Astrocyte of the spinal cord (primary cell): Measurements from ENCODE around the gene PANK4.

ENCODE experiments used
- DNase-seq: peaks from one replicate; pipeline ENCODE4 v3.0.0; 2011; ENCODE audit warnings: low read depth, low spot score
- H3K4me3 ChIP-seq: 2 replicates; pipeline ENCODE4 v1.5.1; 2011; ENCODE audit warnings: low read depth, mild to moderate bottlenecking, low read length, moderate library complexity
- in situ Hi-C: cut with HindIII; loops from 2 replicates; pipeline ENCODE4 v1.10.0; 2017; ENCODE audit warnings: low sequenced_read_pairs
- TF ChIP-seq, protein P1 (sequence below): IDR thresholded peaks from 2 replicates; pipeline ENCODE4 v1.5.1; 2012; ENCODE audit warnings: low read depth, mild to moderate bottlenecking, low read length, inconsistent platforms

The PANK4 gene

DNA sequence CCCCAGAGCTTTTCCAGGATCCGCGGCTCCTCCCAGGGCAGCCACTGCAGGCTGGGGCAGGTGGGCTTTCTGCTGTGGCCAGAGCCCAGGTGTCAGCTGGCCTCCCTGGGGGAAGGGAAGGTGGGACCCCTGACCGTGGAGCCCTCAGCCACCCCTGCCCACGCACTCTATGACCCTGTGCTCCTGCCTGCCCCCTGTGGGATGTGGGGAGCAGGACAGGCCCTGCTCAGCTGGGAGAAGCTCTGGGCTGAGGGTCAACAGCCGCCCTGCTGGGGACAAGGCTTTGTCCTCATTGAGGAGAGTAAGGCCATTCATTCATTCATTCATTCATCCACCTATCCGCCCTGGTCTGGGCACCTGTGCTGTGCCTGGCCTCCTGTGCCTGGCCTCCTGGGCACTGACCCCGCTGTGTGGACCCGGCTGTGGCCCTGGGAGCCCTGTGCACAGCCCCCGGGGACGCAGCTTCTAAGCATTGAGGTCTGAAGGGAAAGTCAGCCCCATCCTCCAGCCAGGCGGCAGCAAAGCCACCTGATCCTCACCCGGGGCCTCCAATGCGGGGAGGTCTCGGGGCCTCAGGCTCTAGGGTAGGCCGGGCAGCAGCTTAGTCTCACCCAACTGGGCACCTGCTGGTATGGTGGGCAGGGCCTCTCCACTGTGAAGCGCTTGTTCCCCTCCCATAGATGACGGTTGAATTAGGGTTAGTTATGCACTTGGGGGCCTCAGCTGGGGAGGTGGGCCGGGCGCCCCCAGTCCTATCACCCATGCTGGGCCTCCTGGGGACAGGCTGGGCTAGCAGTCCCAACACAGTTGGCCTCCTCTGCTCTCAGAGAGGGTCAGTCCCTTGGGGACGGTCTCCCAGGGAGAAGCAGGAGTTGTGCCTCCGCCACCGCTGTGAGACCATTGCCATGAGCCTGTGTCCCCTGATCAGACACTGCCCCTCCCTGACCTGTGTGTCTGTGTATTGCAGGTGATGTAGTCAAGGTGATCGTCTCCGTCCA lies 35.8 kb upstream of the PANK4 start:
- TF ChIP-seq, protein P1, sequence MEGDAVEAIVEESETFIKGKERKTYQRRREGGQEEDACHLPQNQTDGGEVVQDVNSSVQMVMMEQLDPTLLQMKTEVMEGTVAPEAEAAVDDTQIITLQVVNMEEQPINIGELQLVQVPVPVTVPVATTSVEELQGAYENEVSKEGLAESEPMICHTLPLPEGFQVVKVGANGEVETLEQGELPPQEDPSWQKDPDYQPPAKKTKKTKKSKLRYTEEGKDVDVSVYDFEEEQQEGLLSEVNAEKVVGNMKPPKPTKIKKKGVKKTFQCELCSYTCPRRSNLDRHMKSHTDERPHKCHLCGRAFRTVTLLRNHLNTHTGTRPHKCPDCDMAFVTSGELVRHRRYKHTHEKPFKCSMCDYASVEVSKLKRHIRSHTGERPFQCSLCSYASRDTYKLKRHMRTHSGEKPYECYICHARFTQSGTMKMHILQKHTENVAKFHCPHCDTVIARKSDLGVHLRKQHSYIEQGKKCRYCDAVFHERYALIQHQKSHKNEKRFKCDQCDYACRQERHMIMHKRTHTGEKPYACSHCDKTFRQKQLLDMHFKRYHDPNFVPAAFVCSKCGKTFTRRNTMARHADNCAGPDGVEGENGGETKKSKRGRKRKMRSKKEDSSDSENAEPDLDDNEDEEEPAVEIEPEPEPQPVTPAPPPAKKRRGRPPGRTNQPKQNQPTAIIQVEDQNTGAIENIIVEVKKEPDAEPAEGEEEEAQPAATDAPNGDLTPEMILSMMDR = no peak
- no peak overlapping the region for H3K4me3 ChIP-seq
- no peak for DNase-seq
- in situ Hi-C loops = no loop called here

DNA sequence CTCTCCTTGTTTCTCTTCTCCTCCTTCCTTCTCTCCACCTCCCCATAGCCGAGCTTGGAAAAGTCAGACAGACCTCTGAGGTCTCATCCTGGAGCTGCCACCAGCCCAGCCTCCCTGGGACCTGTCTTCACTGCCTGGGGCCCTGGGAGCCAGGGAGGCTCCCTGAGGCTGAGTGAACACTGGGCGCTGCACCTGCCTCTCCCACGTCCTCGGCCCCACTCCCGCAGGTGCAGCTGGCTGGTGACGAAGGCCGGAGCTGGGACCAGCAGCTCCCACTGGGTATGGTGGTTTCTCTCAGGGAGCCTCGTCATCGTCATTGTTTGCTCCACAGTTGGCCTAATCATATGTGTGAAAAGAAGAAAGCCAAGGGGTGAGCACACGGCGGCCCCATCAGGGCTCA lies 35.0 kb upstream of the PANK4 start:
- no peak for DNase-seq
- in situ Hi-C loops = no loop called here
- TF ChIP-seq, protein P1 = no peak
- H3K4me3 ChIP-seq = no peak overlapping the region

DNA sequence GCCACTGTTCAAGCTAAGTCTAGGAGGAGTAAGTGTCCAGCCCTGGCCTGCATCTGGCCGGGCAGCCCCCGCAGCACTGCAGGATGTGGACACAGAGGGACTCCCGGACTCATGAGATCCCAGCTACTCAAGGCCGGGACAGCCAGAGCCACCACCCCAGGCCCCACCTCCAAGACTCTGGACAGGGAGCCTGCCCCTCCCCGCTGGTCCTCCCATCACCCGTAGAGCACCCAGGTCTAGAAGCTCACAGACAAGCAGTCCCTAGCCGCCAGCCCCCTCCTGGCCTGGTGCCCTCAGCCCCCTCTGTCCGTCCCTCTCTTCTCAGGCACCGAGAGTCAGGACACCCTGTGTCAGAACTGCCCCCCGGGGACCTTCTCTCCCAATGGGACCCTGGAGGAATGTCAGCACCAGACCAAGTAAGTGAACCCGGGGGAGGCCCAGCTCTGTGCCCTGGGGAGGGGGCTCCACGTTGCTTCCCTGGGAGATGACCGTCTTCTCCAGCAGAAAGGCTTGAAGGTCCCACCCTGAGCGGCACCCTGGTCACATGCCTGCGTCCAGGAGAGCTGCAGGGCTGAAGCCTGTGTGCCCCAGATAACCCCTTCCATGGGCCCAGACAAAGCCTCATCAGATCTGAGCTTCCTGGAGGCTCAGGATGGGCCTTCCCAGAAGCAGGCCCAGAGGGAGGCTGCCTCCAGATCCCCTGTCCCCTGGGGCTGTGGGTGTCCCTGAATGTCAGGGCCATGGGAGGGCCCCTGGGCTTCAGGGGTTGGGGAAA lies 34.1 kb upstream of the PANK4 start:
- in situ Hi-C loops = no loop called here
- H3K4me3 ChIP-seq = no peak overlapping the region
- TF ChIP-seq, protein P1 = no peak
- DNase-seq = no peak

DNA sequence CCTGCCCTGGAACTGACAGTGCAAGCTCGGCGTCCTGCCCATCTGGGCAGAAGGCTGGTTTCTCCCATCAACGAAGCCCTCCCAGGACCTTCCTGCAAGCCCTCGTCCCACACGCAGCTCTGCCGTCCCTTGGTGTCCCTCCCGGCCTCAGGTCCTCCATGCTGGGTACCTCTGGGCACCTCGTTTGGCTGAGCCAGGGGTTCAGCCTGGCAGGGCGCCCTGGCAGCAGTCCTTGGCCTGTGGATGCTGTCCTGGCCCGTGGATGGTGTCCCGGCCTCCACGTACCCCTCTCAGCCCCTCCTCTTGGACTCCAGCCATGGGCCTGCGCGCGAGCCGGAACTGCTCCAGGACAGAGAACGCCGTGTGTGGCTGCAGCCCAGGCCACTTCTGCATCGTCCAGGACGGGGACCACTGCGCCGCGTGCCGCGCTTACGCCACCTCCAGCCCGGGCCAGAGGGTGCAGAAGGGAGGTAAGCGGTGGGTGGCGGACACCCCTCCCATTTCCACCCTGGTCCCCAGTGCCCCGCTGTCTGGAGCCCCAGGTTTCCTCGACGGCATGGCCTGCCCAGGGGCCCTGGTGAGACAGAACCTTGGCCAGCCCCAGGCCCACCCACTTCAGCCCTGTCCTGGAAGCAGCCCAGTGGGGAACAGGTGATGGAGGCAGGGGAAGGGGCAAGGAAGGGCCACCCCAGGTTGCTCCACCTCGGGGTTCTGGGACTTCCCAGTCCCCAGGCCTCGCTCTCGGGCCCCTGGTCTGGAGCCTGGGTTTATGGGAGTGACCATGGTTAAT lies 33.3 kb upstream of the PANK4 start:
- no peak for DNase-seq
- H3K4me3 ChIP-seq = no peak overlapping the region
- TF ChIP-seq, protein P1 = no peak
- in situ Hi-C loops = no loop called here

DNA sequence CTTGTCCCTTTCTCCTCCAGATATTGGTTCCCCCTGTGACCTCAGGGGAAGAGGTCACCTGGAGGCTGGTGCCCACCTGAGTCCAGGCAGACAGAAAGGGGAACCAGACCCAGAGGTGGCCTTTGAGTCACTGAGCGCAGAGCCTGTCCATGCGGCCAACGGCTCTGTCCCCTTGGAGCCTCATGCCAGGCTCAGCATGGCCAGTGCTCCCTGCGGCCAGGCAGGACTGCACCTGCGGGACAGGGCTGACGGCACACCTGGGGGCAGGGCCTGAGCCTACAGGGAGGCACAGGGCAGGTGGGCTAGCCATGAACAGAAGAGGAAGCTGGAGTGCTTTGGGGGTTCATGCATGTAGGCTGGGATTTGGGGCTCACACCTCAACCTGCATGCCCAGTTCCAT lies 32.5 kb upstream of the PANK4 start:
- TF ChIP-seq, protein P1 = no peak
- no peak overlapping the region for H3K4me3 ChIP-seq
- DNase-seq = no peak
- in situ Hi-C loops = no loop called here

DNA sequence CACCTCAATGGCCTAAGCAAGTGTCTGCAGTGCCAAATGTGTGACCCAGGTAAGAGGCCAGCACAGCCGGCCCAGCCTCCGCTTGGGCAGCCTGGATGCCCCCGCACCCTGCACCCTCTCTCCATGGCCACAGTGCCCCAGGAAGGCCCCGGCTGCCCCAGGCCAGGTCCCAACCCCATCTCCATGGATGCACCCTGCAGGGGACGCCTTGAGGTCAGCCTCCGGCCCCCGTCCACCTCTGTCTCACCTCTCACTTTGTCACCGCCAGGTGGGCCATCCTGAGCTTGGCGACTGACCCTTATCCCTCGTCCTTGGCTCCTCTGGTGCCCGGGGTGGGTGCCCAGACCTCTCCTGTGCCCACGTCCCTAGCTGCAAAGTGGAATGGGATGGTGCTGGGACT lies 32.0 kb upstream of the PANK4 start:
- TF ChIP-seq, protein P1 = no peak

More for the DNA sequence above, 32.0 kb upstream of the PANK4 start:
- H3K4me3 ChIP-seq = no peak overlapping the region
- in situ Hi-C loops = no loop called here
- DNase-seq = no peak
